Tibial nerve (tissue), 3 donors: ENCODE measurements around the gene NAA40.

Experiments used
- POLR2A ChIP-seq, 2 donors: fragments of 450-650 bp; IDR thresholded peaks; one replicate each; pipeline ENCODE4 v1.6.1; 2017; ENCODE audit warnings: antibody characterized with exemption in 2 of 2, mild to moderate bottlenecking in 2 of 2, moderate library complexity in 2 of 2
- TF ChIP-seq, protein P1 (sequence below), 5 experiments: fragments of 200-600 bp in 3 of 5; fragments of 450-650 bp in 2 of 5; sonication (generic) in 3 of 5; IDR thresholded peaks; one replicate each; pipeline ENCODE4 v1.5.1; 2016 to 2019; ENCODE audit warnings: antibody characterized with exemption in 5 of 5, mild to moderate bottlenecking in 3 of 5, moderate library complexity in 2 of 5

GRCh38 chr11:63913866-63914830 lies 24.7 kb upstream of the NAA40 start:
- TF ChIP-seq, protein P1, sequence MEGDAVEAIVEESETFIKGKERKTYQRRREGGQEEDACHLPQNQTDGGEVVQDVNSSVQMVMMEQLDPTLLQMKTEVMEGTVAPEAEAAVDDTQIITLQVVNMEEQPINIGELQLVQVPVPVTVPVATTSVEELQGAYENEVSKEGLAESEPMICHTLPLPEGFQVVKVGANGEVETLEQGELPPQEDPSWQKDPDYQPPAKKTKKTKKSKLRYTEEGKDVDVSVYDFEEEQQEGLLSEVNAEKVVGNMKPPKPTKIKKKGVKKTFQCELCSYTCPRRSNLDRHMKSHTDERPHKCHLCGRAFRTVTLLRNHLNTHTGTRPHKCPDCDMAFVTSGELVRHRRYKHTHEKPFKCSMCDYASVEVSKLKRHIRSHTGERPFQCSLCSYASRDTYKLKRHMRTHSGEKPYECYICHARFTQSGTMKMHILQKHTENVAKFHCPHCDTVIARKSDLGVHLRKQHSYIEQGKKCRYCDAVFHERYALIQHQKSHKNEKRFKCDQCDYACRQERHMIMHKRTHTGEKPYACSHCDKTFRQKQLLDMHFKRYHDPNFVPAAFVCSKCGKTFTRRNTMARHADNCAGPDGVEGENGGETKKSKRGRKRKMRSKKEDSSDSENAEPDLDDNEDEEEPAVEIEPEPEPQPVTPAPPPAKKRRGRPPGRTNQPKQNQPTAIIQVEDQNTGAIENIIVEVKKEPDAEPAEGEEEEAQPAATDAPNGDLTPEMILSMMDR (IDR thresholded peaks at IDR 0.05): no peak
- TF ChIP-seq POLR2A (IDR thresholded peaks at IDR 0.05): no peak
